Measurements from ENCODE around the gene SLC4A4.
A peak's percentile ranks its signal among the peaks of the same experiment; 100 is the strongest.

Gene SLC4A4

DNA sequence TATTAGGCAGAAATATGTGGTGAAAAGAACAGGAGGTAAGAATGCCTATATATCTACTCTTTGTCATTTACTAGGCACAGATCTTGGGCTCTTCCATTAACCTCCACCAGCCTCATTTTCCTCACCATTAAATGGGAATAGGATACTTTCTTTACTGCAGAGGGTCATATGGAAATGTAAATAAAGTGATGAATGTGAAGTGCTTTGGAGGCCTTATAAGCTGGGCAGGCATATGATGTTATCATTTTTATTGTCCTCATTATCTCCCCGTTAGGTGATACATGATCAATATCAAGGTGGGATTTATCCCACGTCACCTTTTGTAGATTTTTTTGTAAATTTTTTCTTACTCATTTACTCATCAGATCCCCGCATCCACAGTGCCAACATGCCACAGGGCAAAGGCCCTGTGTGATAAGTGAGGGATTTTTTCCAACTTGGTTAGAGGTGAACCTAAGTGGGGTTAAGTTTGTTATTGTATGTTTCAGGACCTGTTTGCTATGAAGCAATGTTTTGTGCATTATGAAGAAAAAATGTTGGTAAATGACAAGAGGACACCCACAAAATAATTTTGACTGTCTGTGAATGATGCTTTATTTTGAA is 107.8 kb downstream of the SLC4A4 start:
- DNase-seq (ENCODE audit: low read depth): no peak
- TF ChIP-seq POLR2A (IDR thresholded peaks at IDR 0.05; ENCODE audit: extremely low read depth, insufficient read length) (no peak), CTCF (IDR thresholded peaks at IDR 0.05; ENCODE audit: low read depth, low read length) (no peak), MYC (IDR thresholded peaks at IDR 0.05; ENCODE audit: low read depth, low read length) (no peak)
- TF ChIP-seq, protein P1, sequence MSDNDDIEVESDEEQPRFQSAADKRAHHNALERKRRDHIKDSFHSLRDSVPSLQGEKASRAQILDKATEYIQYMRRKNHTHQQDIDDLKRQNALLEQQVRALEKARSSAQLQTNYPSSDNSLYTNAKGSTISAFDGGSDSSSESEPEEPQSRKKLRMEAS (IDR thresholded peaks at IDR 0.05; ENCODE audit: low read depth, low read length): no peak

GRCh38 chr4:71449040-71449439 is 110.2 kb downstream of the SLC4A4 start:
- H3K4me3 ChIP-seq (ENCODE audit: low read depth, low read length): no peak overlapping the region
- TF ChIP-seq POLR2A (IDR thresholded peaks at IDR 0.05; ENCODE audit: extremely low read depth, insufficient read length) (no peak), MYC (IDR thresholded peaks at IDR 0.05; ENCODE audit: low read depth, low read length) (no peak)
- DNase-seq (ENCODE audit: low read depth): no peak

More for the DNA sequence above, 107.8 kb downstream of the SLC4A4 start:
- no peak overlapping the region for H3K4me3 ChIP-seq (ENCODE audit: low read depth, low read length)

DNA sequence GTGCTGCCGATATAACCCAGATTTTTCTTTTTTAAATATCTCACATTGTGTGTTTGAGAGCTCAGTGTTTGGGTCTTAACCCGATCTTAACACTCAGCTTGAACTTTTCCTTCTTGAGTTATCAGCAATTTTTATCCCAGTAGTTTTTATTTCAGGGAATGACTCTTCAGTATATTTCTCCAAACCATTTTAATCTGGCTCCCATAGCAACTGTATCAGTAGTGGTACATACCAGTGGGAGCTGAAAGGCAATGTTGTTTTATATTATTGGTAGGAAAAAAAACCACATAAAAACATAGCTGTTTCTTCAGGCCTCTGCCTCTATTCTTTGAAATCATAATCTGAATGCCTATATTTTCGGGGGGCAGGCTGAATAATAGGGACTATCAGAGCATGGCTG is 111.1 kb downstream of the SLC4A4 start:
- TF ChIP-seq POLR2A (IDR thresholded peaks at IDR 0.05; ENCODE audit: extremely low read depth, insufficient read length) (no peak), MYC (IDR thresholded peaks at IDR 0.05; ENCODE audit: low read depth, low read length) (no peak), CTCF (IDR thresholded peaks at IDR 0.05; ENCODE audit: low read depth, low read length) (no peak)
- TF ChIP-seq, protein P1 (IDR thresholded peaks at IDR 0.05; ENCODE audit: low read depth, low read length): no peak
- H3K4me3 ChIP-seq (ENCODE audit: low read depth, low read length): no peak overlapping the region
- no peak for DNase-seq (ENCODE audit: low read depth)

DNA sequence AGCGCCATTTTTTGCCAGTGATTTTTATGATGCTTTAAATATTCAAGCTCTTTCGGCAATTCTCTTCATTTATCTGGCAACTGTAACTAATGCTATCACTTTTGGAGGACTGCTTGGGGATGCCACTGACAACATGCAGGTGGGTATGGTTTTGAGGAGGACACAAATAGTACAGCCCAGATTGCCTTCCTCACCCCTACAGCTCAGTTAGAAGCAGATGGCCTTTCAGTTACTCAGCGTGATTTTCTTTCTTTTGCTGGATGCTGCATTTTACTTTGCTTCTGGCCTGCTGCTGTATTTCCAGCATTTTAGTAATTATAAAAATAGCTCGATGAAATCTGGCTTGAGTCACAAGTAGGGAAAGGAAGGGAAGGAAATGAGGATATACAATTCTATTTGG is 114.7 kb downstream of the SLC4A4 start:
- TF ChIP-seq POLR2A (IDR thresholded peaks at IDR 0.05; ENCODE audit: extremely low read depth, insufficient read length): no peak
- TF ChIP-seq MYC (IDR thresholded peaks at IDR 0.05; ENCODE audit: low read depth, low read length): no peak
- TF ChIP-seq CTCF (IDR thresholded peaks at IDR 0.05; ENCODE audit: low read depth, low read length): no peak
- TF ChIP-seq, protein P1 (IDR thresholded peaks at IDR 0.05; ENCODE audit: low read depth, low read length): no peak
- H3K4me3 ChIP-seq (ENCODE audit: low read depth, low read length): no peak overlapping the region
- no peak for DNase-seq (ENCODE audit: low read depth)

- peak; percentile 4 for DNase-seq (ENCODE audit: low read depth)
- TF ChIP-seq, protein P1 (IDR thresholded peaks at IDR 0.05; ENCODE audit: low read depth, low read length): no peak
- TF ChIP-seq CTCF (IDR thresholded peaks at IDR 0.05; ENCODE audit: low read depth, low read length) (no peak), MYC (IDR thresholded peaks at IDR 0.05; ENCODE audit: low read depth, low read length) (no peak), POLR2A (IDR thresholded peaks at IDR 0.05; ENCODE audit: extremely low read depth, insufficient read length) (no peak)
- H3K4me3 ChIP-seq (ENCODE audit: low read depth, low read length): no peak overlapping the region
Measured at GRCh38 chr4:71456841-71457240, 118.0 kb downstream of the SLC4A4 start.

DNA sequence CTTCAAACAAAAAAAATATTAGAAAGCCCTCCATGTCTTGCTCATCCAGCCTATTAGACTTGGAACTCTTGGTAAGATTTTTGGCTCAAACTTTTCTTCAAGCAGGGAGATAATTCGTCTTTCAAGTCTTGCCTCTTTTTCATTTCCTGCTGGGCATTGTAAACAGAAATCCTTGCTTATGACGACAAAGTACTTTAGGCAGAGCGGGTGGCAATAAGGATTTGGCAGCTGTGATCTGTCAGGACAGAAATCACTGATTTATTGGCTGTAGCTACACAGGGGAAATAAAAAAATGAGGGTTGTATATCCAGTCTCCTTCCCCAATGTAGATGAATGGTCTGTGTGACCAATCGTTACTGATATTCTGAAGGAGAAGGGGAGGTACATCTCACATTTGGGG is 121.6 kb downstream of the SLC4A4 start:
- no peak overlapping the region for H3K4me3 ChIP-seq (ENCODE audit: low read depth, low read length)
- DNase-seq (ENCODE audit: low read depth): no peak
- no peak for TF ChIP-seq POLR2A (IDR thresholded peaks at IDR 0.05; ENCODE audit: extremely low read depth, insufficient read length)
- TF ChIP-seq, protein P1 (IDR thresholded peaks at IDR 0.05; ENCODE audit: low read depth, low read length): no peak
- TF ChIP-seq MYC (IDR thresholded peaks at IDR 0.05; ENCODE audit: low read depth, low read length): no peak
- no peak for TF ChIP-seq CTCF (IDR thresholded peaks at IDR 0.05; ENCODE audit: low read depth, low read length)
